CD4-positive, alpha-beta T cell treated with Interleukin-17A for 1 hour (primary cell): ENCODE measurements around the gene CTIF.

Experiments
- DNase-seq: peaks from one replicate; pipeline ENCODE4 v3.0.0-alpha.2; 2020

The CTIF gene

GRCh38 chr18:48669991-48670750 lies 131.3 kb downstream of the CTIF start:
- DNase-seq = no peak

DNA sequence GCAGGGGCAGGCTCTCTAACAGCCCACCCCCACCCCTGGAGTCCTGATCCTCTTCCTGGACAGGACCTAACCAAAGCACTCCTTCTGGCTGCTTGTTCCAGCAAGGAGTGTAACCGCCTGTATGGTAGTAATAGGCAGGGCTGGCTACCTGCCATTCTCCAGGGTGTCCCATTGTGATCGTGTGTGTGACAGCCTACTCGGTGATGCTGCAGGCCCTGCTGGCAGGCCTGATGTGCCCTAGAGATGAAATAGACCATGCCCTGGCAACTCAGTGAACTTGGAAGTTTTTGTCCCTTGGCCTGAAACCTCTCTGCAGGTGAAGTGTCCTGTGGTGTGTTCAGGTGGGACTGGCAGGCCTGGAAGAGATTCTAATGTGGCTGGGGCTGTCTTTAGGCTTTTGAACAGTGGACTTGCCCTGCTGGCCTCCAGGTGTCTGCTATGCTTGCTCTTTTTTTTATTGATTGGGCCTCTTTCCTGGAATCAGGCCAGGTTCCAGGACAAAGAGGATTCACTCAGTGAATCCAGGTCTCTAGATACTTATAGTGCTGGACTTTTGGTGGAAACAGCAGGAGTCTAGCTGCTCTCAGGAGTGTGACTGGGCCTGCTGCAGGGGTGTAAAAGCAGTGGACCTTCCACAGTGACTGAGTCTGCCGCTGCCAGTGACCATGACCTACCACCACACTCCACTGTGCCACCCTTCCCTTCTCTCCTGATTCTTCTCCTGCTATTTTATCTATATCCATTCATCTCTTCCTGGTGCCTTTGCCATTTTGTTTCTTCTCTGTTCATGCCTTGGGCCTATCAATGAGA lies 132.1 kb downstream of the CTIF start:
- no peak for DNase-seq

GRCh38 chr18:48671561-48671945 lies 132.7 kb downstream of the CTIF start:
- DNase-seq = no peak

GRCh38 chr18:48672671-48673340 lies 134.0 kb downstream of the CTIF start:
- no peak for DNase-seq

GRCh38 chr18:48673456-48673852 lies 134.6 kb downstream of the CTIF start:
- no peak for DNase-seq

- no peak for DNase-seq
These were observed 135.3 kb downstream of the CTIF start for GRCh38 chr18:48673853-48674721.

- DNase-seq = no peak
These were observed 136.0 kb downstream of the CTIF start for GRCh38 chr18:48674758-48675351.

- DNase-seq = peak; percentile 83
These were observed 136.5 kb downstream of the CTIF start for GRCh38 chr18:48675352-48675761.

DNA sequence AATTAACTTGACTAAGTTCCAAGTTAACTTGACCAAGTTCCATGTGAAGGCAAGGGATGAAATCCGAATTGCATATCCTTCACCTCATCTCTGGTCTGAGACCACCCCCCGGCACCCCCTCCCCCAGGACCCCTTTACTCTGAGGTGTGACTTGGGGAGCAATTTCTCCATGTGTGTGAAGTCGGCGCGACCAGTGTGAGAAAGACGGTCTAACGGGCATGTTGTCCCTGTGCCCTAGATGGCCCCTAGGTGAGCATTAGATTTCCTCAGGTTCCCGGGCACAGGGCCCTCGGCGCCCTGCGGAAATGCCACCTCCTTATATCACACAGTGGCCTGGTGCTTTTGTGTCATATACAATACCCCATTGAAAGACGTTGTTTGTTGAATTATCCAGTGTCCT lies 137.1 kb downstream of the CTIF start:
- DNase-seq = no peak

DNA sequence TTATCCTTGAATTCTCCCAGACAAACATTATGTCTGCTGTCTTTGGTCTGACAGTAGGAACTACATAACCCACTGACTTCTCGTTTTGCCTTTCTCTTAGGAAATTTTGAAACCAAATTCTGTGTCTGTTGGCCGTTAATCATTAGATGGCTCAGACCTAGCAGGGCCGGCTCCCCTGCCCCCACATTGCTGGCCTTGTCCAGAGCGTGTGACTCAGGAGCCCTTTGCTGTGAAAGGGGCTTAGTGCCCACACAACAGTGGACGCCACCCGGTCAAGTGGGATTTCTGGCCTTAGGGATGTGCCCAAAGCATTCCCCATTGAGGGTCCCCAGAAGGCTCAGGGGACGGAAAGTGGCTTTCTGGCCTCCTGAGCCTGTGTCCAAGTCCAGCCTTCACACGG lies 137.5 kb downstream of the CTIF start:
- DNase-seq = no peak

DNA sequence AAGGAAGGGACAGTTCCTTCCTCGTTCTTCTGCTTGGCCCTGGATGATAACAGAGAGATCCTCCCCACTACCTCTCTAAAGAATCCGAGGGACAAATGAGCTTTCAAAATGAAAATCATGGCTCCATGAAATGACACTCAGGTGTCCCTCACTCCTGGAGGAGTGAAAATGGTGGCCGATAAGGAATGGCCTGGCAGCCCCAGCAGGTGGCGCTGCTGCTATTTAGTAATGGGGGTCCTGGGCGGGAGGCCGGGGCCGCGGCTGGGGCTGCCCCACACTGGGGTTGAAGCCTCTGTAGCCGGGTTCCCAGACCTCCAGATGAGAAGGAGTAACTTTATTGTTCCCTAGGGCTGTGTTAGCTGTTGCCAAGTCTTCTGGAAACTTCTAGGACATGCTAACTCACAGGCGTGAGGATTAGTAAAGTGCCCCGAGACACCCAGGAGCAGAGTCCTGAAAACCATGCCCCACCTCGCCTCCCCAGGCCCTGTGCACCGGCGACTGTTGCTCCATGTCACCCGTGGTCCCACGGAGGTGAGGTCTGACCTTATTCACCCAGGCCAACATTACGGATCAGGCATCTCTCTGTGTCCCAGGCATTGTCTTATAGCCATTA lies 138.0 kb downstream of the CTIF start:
- DNase-seq = peak; percentile 60

- DNase-seq = no peak
These were observed 139.6 kb downstream of the CTIF start for GRCh38 chr18:48678237-48679115.

GRCh38 chr18:48679236-48679635 lies 140.4 kb downstream of the CTIF start:
- no peak for DNase-seq

GRCh38 chr18:48680339-48681250 lies 141.8 kb downstream of the CTIF start:
- no peak for DNase-seq

GRCh38 chr18:48682768-48683167 lies 143.9 kb downstream of the CTIF start:
- DNase-seq = no peak

- no peak for DNase-seq
These were observed 144.4 kb downstream of the CTIF start for GRCh38 chr18:48683197-48683596.

GRCh38 chr18:48683661-48684060 lies 144.8 kb downstream of the CTIF start:
- no peak for DNase-seq

- no peak for DNase-seq
These were observed 148.7 kb downstream of the CTIF start for GRCh38 chr18:48687346-48688042.

GRCh38 chr18:48688961-48689360 lies 150.1 kb downstream of the CTIF start:
- no peak for DNase-seq
